WTC11 (cell line): ENCODE results near the gene FUBP3. TPM values are rescaled to one million over a fixed set of nuclear protein-coding genes. Genes with fewer than 3 reads are reported as not detected.

Experiments
- AR ChIP-seq: fragments of 250-450 bp; sonication (Bioruptor Pico); IDR thresholded peaks from 2 replicates; pipeline ENCODE4 v1.9.0; 2021; ENCODE audit warnings: mild to moderate bottlenecking
- ARID4B ChIP-seq: sonication (generic); formaldehyde crosslinking; IDR thresholded peaks from 2 replicates; pipeline ENCODE4 v1.8.0; 2023; ENCODE audit warnings: missing genetic modification reagents, mild to moderate bottlenecking, borderline replicate concordance
- ATF6 ChIP-seq: sonication (generic); formaldehyde crosslinking; IDR thresholded peaks from 2 replicates; pipeline ENCODE4 v1.8.1; 2023; ENCODE audit warnings: mild to moderate bottlenecking, missing genetic modification reagents
- CBFB ChIP-seq: sonication (generic); formaldehyde crosslinking; IDR thresholded peaks from 2 replicates; pipeline ENCODE4 v1.8.1; 2022; ENCODE audit warnings: mild to moderate bottlenecking, low read depth, missing genetic modification reagents
- ERG ChIP-seq: fragments of 250-450 bp; sonication (Bioruptor Pico); IDR thresholded peaks from 2 replicates; pipeline ENCODE4 v1.8.0; 2021; ENCODE audit warnings: mild to moderate bottlenecking
- FOXK1 ChIP-seq: sonication (generic); formaldehyde crosslinking; IDR thresholded peaks from 2 replicates; pipeline ENCODE4 v1.8.0; 2022; ENCODE audit warnings: mild to moderate bottlenecking, moderate library complexity, missing genetic modification reagents
- MAX ChIP-seq: sonication (generic); formaldehyde crosslinking; IDR thresholded peaks from 2 replicates; pipeline ENCODE4 v1.8.0; 2022; ENCODE audit warnings: mild to moderate bottlenecking, missing genetic modification reagents
- MYBL2 ChIP-seq: sonication (generic); formaldehyde crosslinking; IDR thresholded peaks from 2 replicates; pipeline ENCODE4 v1.8.1; 2023; ENCODE audit warnings: mild to moderate bottlenecking, moderate library complexity, missing genetic modification reagents
- NFATC4 ChIP-seq: fragments of 250-450 bp; sonication (Bioruptor Pico); IDR thresholded peaks from 2 replicates; pipeline ENCODE4 v1.9.0; 2021; ENCODE audit warnings: mild to moderate bottlenecking
- NFYB ChIP-seq: sonication (generic); formaldehyde crosslinking; conservative IDR thresholded peaks from 2 replicates; pipeline ENCODE4 v1.8.0; 2022; ENCODE audit warnings: low read depth, missing genetic modification reagents
- RORB ChIP-seq: fragments of 250-450 bp; sonication (Bioruptor Pico); IDR thresholded peaks from 2 replicates; pipeline ENCODE4 v1.9.0; 2021; ENCODE audit warnings: mild to moderate bottlenecking
- SP1 ChIP-seq: sonication (generic); formaldehyde crosslinking; conservative IDR thresholded peaks from 2 replicates; pipeline ENCODE4 v1.8.1; 2022; ENCODE audit warnings: missing genetic modification reagents
- TCF7 ChIP-seq: sonication (generic); formaldehyde crosslinking; IDR thresholded peaks from 2 replicates; pipeline ENCODE4 v1.8.0; 2022; ENCODE audit warnings: mild to moderate bottlenecking, low read depth, missing genetic modification reagents, moderate library complexity
- USF2 ChIP-seq: sonication (generic); formaldehyde crosslinking; IDR thresholded peaks from 2 replicates; pipeline ENCODE4 v1.8.1; 2023; ENCODE audit warnings: mild to moderate bottlenecking, missing genetic modification reagents, moderate library complexity
- ZMAT4 ChIP-seq: fragments of 250-450 bp; sonication (Bioruptor Pico); IDR thresholded peaks from 2 replicates; pipeline ENCODE4 v1.9.0; 2021; ENCODE audit warnings: mild to moderate bottlenecking
- ZNF219 ChIP-seq: sonication (generic); formaldehyde crosslinking; IDR thresholded peaks from 2 replicates; pipeline ENCODE4 v1.8.0; 2023; ENCODE audit warnings: missing genetic modification reagents, mild to moderate bottlenecking, borderline replicate concordance
- ZNF232 ChIP-seq: sonication (generic); formaldehyde crosslinking; IDR thresholded peaks from 2 replicates; pipeline ENCODE4 v1.8.0; 2022; ENCODE audit warnings: mild to moderate bottlenecking, missing genetic modification reagents
- ZNF263 ChIP-seq: sonication (generic); formaldehyde crosslinking; IDR thresholded peaks from 2 replicates; pipeline ENCODE4 v1.8.1; 2022; ENCODE audit warnings: low read depth, mild to moderate bottlenecking, moderate library complexity, missing genetic modification reagents
- ZNF396 ChIP-seq: fragments of 250-450 bp; sonication (Bioruptor Pico); IDR thresholded peaks from 2 replicates; pipeline ENCODE4 v1.8.0; 2021; ENCODE audit warnings: mild to moderate bottlenecking, moderate library complexity, borderline replicate concordance
- ZNF425 ChIP-seq: fragments of 250-450 bp; sonication (Bioruptor Pico); conservative IDR thresholded peaks from 2 replicates; pipeline ENCODE4 v1.9.0; 2021; ENCODE audit warnings: mild to moderate bottlenecking
- ZSCAN18 ChIP-seq: fragments of 250-450 bp; sonication (Bioruptor Pico); IDR thresholded peaks from 2 replicates; pipeline ENCODE4 v2.1.2; 2022; ENCODE audit warnings: mild to moderate bottlenecking, moderate library complexity
- total RNA-seq: library from RNA; stranded (reverse); gene quantifications from 3 replicates; pipeline ENCODE4 v1.2.3, GENCODE V29; 2021

Gene FUBP3
- total RNA-seq, 1 experiment from 2014 or later, result 83.0 TPM

GRCh38 chr9:130658893-130659698, 79.7 kb downstream of the FUBP3 start (continued):
- TF ChIP-seq ZNF425 (CRISPR knock-in tag) (no peak), ZNF219 (CRISPR knock-in tag) (no peak), ARID4B (CRISPR knock-in tag) (no peak), SP1 (CRISPR knock-in tag) (no peak), USF2 (CRISPR knock-in tag) (no peak), RORB (CRISPR knock-in tag) (no peak), TCF7 (CRISPR knock-in tag) (no peak), ZNF396 (no peak), FOXK1 (CRISPR knock-in tag) (no peak), ERG (CRISPR knock-in tag) (no peak), ZNF263 (CRISPR knock-in tag) (no peak; the same call in 1 of the 2 replicates), AR (CRISPR knock-in tag) (no peak), NFYB (CRISPR knock-in tag) (no peak), ZMAT4 (no peak), NFATC4 (no peak), ZSCAN18 (CRISPR knock-in tag) (no peak), MYBL2 (no peak), CBFB (CRISPR knock-in tag) (no peak), ZNF232 (0 out of 2 replicates have a peak, but pooled peaks have one; percentile 31), MAX (CRISPR knock-in tag) (peak; percentile 84), ATF6 (CRISPR knock-in tag) (no peak)
